Smooth muscle cell (in vitro differentiated cells): ENCODE measurements around the gene REV1. TPM values are rescaled to one million over a fixed set of nuclear protein-coding genes. Genes with fewer than 3 reads are reported as not detected.

Experiments
- DNase-seq: peaks from one replicate; lab custom pipeline; 2025; ENCODE audit not compliant: unreplicated experiment; lab: John Stamatoyannopoulos, UW
- H2AFZ ChIP-seq: fragments of 200-600 bp; sonication (generic); 2 replicates; pipeline ENCODE4 v1.6.0; 2016; ENCODE audit warnings: antibody characterized with exemption, low read depth, mild to moderate bottlenecking
- H3F3A ChIP-seq: fragments of 200-600 bp; sonication (generic); 2 replicates; pipeline ENCODE4 v1.6.0; 2017; ENCODE audit warnings: antibody characterized with exemption, low read depth
- H3K27ac ChIP-seq: fragments of 200-600 bp; sonication (generic); 2 replicates; pipeline ENCODE4 v1.5.1; 2016; ENCODE audit warnings: low read depth, mild to moderate bottlenecking
- H3K27me3 ChIP-seq: fragments of 200-600 bp; sonication (generic); 2 replicates; pipeline ENCODE4 v1.6.1; 2016; ENCODE audit warnings: low read depth, mild to moderate bottlenecking
- H3K36me3 ChIP-seq: fragments of 200-600 bp; sonication (generic); 2 replicates; pipeline ENCODE4 v1.5.1; 2016; ENCODE audit warnings: low read depth
- H3K4me1 ChIP-seq: fragments of 200-600 bp; sonication (generic); 2 replicates; pipeline ENCODE4 v1.5.1; 2016; ENCODE audit warnings: low read depth
- H3K4me2 ChIP-seq: fragments of 200-600 bp; sonication (generic); 2 replicates; pipeline ENCODE4 v1.6.0; 2016; ENCODE audit warnings: mild to moderate bottlenecking
- H3K4me3 ChIP-seq: fragments of 200-600 bp; sonication (generic); 2 replicates; pipeline ENCODE4 v1.5.1; 2016; ENCODE audit warnings: mild to moderate bottlenecking
- H3K79me2 ChIP-seq: fragments of 200-600 bp; sonication (generic); 2 replicates; pipeline ENCODE4 v1.6.0; 2016; ENCODE audit warnings: low read depth, mild to moderate bottlenecking
- H3K9ac ChIP-seq: fragments of 200-600 bp; sonication (generic); 2 replicates; pipeline ENCODE4 v1.6.0; 2016; ENCODE audit warnings: low read depth
- H3K9me3 ChIP-seq: fragments of 200-600 bp; sonication (generic); replicated peaks from 2 replicates; pipeline ENCODE4 v1.5.1; 2016; ENCODE audit warnings: low read depth
- H4K20me1 ChIP-seq: fragments of 200-600 bp; sonication (generic); 2 replicates; pipeline ENCODE4 v1.6.0; 2016; ENCODE audit warnings: low read depth
- WGBS: methylation state at CpG from one replicate; pipeline ENCODE4 v1.1.7; 2016; ENCODE audit warnings: low lambda C conversion rate; 5-methylcytosine and 5-hydroxymethylcytosine counted together
- polyA plus RNA-seq: library from polyadenylated mRNA; unstranded; fragments of >200 nt; fragmentation: Nextera tagmentation; extraction: Ambion mirVana; gene quantifications from 2 replicates; pipeline ENCODE4 v1.2.1, GENCODE V29; 2016
- total RNA-seq: library from RNA; depleted of rRNA; stranded (reverse); fragments of >200 nt; gene quantifications from 2 replicates; pipeline ENCODE4 v1.2.3, GENCODE V29; 2014
- TF ChIP-seq, protein P1 (sequence below): fragments of 200-600 bp; sonication (generic); IDR thresholded peaks from 2 replicates; pipeline ENCODE4 v1.5.1; 2017; ENCODE audit warnings: borderline replicate concordance, mild to moderate bottlenecking, antibody characterized with exemption; ENCODE audit not compliant: insufficient read depth, poor library complexity, severe bottlenecking

The REV1 gene
- total and polyA plus RNA-seq, 2 experiments from 2014 or later, result 9.5 to 20.6 TPM

DNA sequence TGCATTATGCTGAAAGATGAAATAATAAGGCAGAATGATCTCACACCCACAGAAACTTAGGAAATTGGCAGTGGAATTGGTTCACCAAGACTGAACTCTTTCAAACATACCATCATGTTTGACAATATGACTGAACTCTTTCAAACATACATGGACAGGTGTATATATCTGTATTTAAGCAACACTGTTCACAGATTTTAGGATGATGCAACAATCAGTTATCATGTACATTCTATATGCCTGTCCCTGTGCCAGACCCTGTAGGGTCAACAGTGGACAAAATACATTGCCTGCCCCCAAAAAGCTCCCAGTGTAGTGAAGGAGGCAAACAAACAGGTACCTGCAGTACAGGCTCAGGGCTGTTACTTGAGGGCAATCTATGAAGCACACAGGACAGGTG, 2.9 kb upstream of the REV1 start:
- Histone ChIP-seq H3F3A (no peaks in the 10 kb centered on the region), H3K79me2 (peaks cover 8% of the 10 kb centered on the region), H2AFZ (no peak overlapping the region), H3K27ac (no peak overlapping the region), H3K4me2 (no peak overlapping the region), H4K20me1 (peaks cover 6% of the 10 kb centered on the region), H3K4me3 (no peak overlapping the region), H3K9ac (no peak overlapping the region), H3K36me3 (no peaks in the 10 kb centered on the region), H3K9me3 (no peaks in the 10 kb centered on the region), H3K27me3 (no peaks in the 10 kb centered on the region), H3K4me1 (no peaks in the 10 kb centered on the region)
- no peak for DNase-seq
- TF ChIP-seq, protein P1, sequence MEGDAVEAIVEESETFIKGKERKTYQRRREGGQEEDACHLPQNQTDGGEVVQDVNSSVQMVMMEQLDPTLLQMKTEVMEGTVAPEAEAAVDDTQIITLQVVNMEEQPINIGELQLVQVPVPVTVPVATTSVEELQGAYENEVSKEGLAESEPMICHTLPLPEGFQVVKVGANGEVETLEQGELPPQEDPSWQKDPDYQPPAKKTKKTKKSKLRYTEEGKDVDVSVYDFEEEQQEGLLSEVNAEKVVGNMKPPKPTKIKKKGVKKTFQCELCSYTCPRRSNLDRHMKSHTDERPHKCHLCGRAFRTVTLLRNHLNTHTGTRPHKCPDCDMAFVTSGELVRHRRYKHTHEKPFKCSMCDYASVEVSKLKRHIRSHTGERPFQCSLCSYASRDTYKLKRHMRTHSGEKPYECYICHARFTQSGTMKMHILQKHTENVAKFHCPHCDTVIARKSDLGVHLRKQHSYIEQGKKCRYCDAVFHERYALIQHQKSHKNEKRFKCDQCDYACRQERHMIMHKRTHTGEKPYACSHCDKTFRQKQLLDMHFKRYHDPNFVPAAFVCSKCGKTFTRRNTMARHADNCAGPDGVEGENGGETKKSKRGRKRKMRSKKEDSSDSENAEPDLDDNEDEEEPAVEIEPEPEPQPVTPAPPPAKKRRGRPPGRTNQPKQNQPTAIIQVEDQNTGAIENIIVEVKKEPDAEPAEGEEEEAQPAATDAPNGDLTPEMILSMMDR, result no peak

DNA sequence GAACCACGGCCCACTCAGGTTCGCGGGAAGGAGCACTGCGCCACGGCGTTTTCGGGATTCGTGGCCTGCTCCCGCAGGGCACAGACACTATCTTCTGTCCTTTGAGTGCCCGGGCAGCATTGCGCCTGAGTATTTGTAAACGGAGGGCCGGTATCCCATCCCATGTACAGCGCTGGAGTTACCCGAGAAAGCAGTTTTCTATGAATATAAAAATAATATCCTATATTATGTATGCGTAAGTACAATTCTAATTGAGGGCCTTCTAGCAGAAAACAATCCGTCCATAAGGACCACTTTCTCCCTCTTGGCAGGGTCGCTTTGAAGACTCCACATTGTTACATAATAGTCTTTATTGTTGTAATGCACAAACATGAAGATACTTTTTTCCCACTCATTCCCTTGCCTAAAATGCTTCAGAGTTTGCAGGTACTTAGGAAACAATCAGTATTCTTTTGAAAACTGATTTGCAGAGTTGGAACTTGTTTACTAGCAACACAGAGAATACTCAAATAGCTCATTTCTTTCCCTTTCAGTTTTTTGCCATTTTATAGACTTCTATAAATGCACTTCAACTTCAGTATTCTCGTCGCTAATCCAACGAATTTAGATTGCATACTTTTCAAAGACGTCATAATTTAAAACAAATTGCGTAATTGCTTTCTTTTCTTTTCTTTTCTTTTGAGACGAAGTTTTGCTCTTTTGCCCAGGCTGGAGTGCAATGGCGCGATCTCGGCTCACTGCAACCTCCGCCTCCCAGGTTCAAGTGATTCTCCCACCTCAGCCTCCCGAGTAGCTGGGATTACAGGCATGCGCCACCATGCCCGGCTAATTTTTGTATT, 1.0 kb upstream of the REV1 start:
- H3K4me1 ChIP-seq, result peaks cover 7% of the 10 kb centered on the region
- H3K4me2 ChIP-seq, result peak overlapping the region; percentile 98
- H3K36me3 ChIP-seq, result no peaks in the 10 kb centered on the region
- H3K9me3 ChIP-seq, result no peaks in the 10 kb centered on the region
- no peak overlapping the region for H3K9ac ChIP-seq
- TF ChIP-seq, protein P1, result no peak
- H3K79me2 ChIP-seq, result peaks cover 21% of the 10 kb centered on the region
- H3K27ac ChIP-seq, result peak overlapping the region; percentile 69
- no peaks in the 10 kb centered on the region for H3F3A ChIP-seq
- peak overlapping the region; percentile 65 for H2AFZ ChIP-seq
- H3K27me3 ChIP-seq, result no peaks in the 10 kb centered on the region
- no peak for DNase-seq
- peaks cover 17% of the 10 kb centered on the region for H4K20me1 ChIP-seq
- WGBS, result 47% methylated on average over 31 of the region's 31 CpGs
- peak overlapping the region; percentile 96 for H3K4me3 ChIP-seq

DNA sequence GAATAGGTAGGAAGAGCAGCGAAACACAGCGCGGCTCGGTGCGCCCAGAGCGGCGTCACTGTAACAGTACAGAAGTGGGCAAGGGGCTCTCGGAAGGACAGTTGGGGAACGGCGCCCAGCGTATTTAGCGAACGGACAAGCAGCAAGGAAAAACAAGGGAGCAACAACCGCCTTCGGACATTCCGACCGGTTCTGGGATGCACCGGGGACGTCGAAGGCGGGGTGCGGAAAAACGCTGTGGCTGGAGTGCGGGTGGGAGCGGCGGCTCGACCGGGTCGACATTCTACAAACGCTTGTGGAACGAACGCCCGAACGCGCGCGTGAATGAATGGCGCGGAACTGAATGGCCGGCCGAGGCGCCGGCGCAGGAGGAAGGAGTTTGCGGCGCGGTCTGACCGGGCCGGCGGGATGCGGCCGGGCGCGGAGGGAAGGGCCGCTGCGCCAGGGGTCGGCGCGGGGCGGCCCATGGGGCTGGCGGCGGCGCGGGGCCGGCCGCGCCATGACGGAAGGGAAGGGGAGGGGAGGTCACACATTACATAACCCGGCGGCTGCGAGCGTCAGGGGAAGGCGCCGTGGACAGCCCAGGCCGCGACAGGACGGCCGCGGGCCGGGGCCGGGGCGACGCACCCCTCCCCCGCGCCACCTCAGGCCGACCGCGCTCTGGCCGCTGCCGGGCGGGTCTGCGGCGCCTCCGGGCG, 605 bp downstream of the REV1 start:
- WGBS, result under 1% methylated on average over 61 of the region's 95 CpGs

More for the DNA sequence above, 605 bp downstream of the REV1 start:
- H3K4me3 ChIP-seq, result peak overlapping the region; percentile 96
- no peaks in the 10 kb centered on the region for H3K36me3 ChIP-seq
- peaks cover 37% of the 10 kb centered on the region for H3K79me2 ChIP-seq
- no peaks in the 10 kb centered on the region for H3K27me3 ChIP-seq
- H4K20me1 ChIP-seq, result peaks cover 33% of the 10 kb centered on the region
- peak overlapping the region; percentile 98 for H2AFZ ChIP-seq
- TF ChIP-seq, protein P1, result no peak
- peak overlapping the region; percentile 98 for H3K4me2 ChIP-seq
- H3K27ac ChIP-seq, result peak overlapping the region; percentile 85
- H3K9ac ChIP-seq, result peak overlapping the region; percentile 87
- H3F3A ChIP-seq, result no peaks in the 10 kb centered on the region
- DNase-seq, result peak; percentile 51
- H3K9me3 ChIP-seq, result no peaks in the 10 kb centered on the region
- H3K4me1 ChIP-seq, result peaks cover 14% of the 10 kb centered on the region
